K562 (cell line): ENCODE measurements around the gene APOL3. TPM values are rescaled to one million over a fixed set of nuclear protein-coding genes. Genes with fewer than 3 reads are reported as not detected.

Experiments
- ATAC-seq: fragments of 200-7000 bp; cut with Tn5 transposase; 3 replicates; pipeline ENCODE4 v1.9.1; 2020; ENCODE audit warnings: moderate library complexity
- BruUV-seq: library from RNA; stranded (reverse); fragments of 400-500 nt; replicated peaks from 2 replicates; lab custom pipeline; 2021; lab: Mats Ljungman, UMichigan
- CTCF ChIA-PET: fragments of 300-600 bp; formaldehyde crosslinking; extraction: SDS; loops from one replicate; lab custom pipeline; 2021; ENCODE audit warnings: low intra/inter-chr PET ratio; lab: Yijun Ruan, JAX
- POLR2A ChIA-PET: fragments of 300-600, 350-650 bp; sonication (Branson Sonifier 250); formaldehyde crosslinking; extraction: SDS; loops from one replicate; lab custom pipeline; 2021; ENCODE audit warnings: antibody characterized with exemption, inconsistent platforms; lab: Yijun Ruan, JAX
- DNase-seq, 4 experiments: peaks; one replicate each; pipeline versions ENCODE4 v3.0.0 to v3.0.0-alpha.2; 2011 to 2018; ENCODE audit warnings: low spot score in 3 of 4, mixed read lengths in 3 of 4; ENCODE audit errors: extremely low read depth in 1 of 4
- FAIRE-seq: peaks from 2 replicates; lab custom pipeline; 2011; peaks lifted over from hg19 to GRCh38; lab: Jason Lieb, UNC
- H2AFZ ChIP-seq: 2 replicates; pipeline ENCODE4 v1.6.0; 2011; ENCODE audit warnings: low read depth, low read length, control low read depth, inconsistent platforms
- H3K27ac ChIP-seq: fragments of 200-600 bp; 3 replicates; pipeline ENCODE4 v1.8.0; 2011; ENCODE audit warnings: low read depth, mild to moderate bottlenecking, control low read depth, inconsistent platforms, low read length, moderate library complexity, mixed read lengths; ENCODE audit errors: extremely low read depth
- H3K27me3 ChIP-seq, 2 experiments: fragments of 300-600 bp in 1 of 2; 2 replicates in 1 of 2; 3 replicates in 1 of 2; pipeline versions ENCODE4 v1.6.0 to v1.8.0; 2011; ENCODE audit warnings: inconsistent platforms in 2 of 2, low read length in 2 of 2, mild to moderate bottlenecking in 1 of 2, mixed read lengths in 1 of 2, moderate library complexity in 1 of 2; ENCODE audit not compliant: control insufficient read depth in 2 of 2, insufficient read depth in 2 of 2
- H3K36me3 ChIP-seq: fragments of 300-600 bp; 3 replicates; pipeline ENCODE4 v1.8.0; 2011; ENCODE audit warnings: mild to moderate bottlenecking, low read length, inconsistent platforms; ENCODE audit not compliant: control insufficient read depth, insufficient read depth
- H3K4me1 ChIP-seq, 2 experiments: fragments of 200-600 bp in 1 of 2; replicated peaks in 1 of 2; 2 replicates in 1 of 2; 3 replicates in 1 of 2; pipeline versions ENCODE4 v1.5.1 to v1.8.0; 2011; ENCODE audit warnings: inconsistent platforms in 2 of 2, low read length in 2 of 2, mild to moderate bottlenecking in 1 of 2, mixed read lengths in 1 of 2, moderate library complexity in 1 of 2; ENCODE audit not compliant: control insufficient read depth in 2 of 2, insufficient read depth in 2 of 2
- H3K4me2 ChIP-seq: 2 replicates; pipeline ENCODE4 v1.6.1; 2011; ENCODE audit warnings: low read length, control low read depth, inconsistent platforms, mixed read lengths; ENCODE audit not compliant: insufficient read depth
- H3K4me3 ChIP-seq: fragments of 200-600 bp; sonication (generic), shearing (Covaris generic); 2 replicates; pipeline ENCODE4 v1.5.1; 2016; ENCODE audit warnings: control low read depth, inconsistent platforms
- H3K79me2 ChIP-seq: fragments of 200-600 bp; 3 replicates; pipeline ENCODE4 v1.8.0; 2011; ENCODE audit warnings: low read length, inconsistent platforms; ENCODE audit not compliant: control insufficient read depth, insufficient read depth
- H3K9ac ChIP-seq, 2 experiments: 2 replicates each; pipeline versions ENCODE4 v1.6.0 to v1.6.1; 2011; ENCODE audit warnings: low read depth in 2 of 2, low read length in 2 of 2, control low read depth in 1 of 2, inconsistent platforms in 1 of 2, mild to moderate bottlenecking in 1 of 2, mixed read lengths in 1 of 2; ENCODE audit not compliant: insufficient read depth in 1 of 2
- H3K9me1 ChIP-seq: one replicate; pipeline ENCODE4 v1.6.0; 2011; ENCODE audit warnings: inconsistent platforms, mild to moderate bottlenecking, low read length, moderate library complexity; ENCODE audit not compliant: control insufficient read depth, insufficient read depth
- H3K9me3 ChIP-seq: replicated peaks from 2 replicates; pipeline ENCODE4 v1.5.1; 2011; ENCODE audit warnings: low read depth, low read length, inconsistent platforms; ENCODE audit not compliant: control insufficient read depth, insufficient read depth
- H4K20me1 ChIP-seq: replicated peaks from 2 replicates; pipeline ENCODE4 v1.6.1; 2011; ENCODE audit warnings: low read length, inconsistent platforms, mixed read lengths; ENCODE audit not compliant: control insufficient read depth, insufficient read depth
- TEAD1 ChIP-seq, 2 experiments: fragments of 450-650 bp in 1 of 2; sonication (generic) in 1 of 2; formaldehyde crosslinking; IDR thresholded peaks; 2 replicates each; pipeline versions ENCODE4 v1.4.0 to v1.8.0; 2020 to 2022; ENCODE audit warnings: mild to moderate bottlenecking in 2 of 2, missing genetic modification reagents in 1 of 2
- ZNF12 ChIP-seq: sonication (generic); formaldehyde crosslinking; IDR thresholded peaks from 2 replicates; pipeline ENCODE4 v1.4.0; 2020; ENCODE audit warnings: mild to moderate bottlenecking, missing genetic modification reagents
- ZNF280B ChIP-seq: fragments of 250-450 bp; sonication (Bioruptor Pico); IDR thresholded peaks from 2 replicates; pipeline ENCODE4 v1.5.1; 2021; ENCODE audit warnings: mild to moderate bottlenecking
- ZNF696 ChIP-seq: fragments of 250-450 bp; sonication (Bioruptor Pico); conservative IDR thresholded peaks from 2 replicates; pipeline ENCODE4 v1.4.0; 2020; ENCODE audit warnings: mild to moderate bottlenecking, moderate library complexity
- WGBS: fragments of 100-300 bp; shearing (Covaris generic); methylation state at CpG from one replicate; pipeline ENCODE4 v1.1.6; 2016; ENCODE audit warnings: low coverage, mixed read lengths; ENCODE audit not compliant: insufficient coverage; ENCODE audit errors: missing lambda C conversion rate; 5-methylcytosine and 5-hydroxymethylcytosine counted together
- in situ Hi-C: fragments of 300-500 bp; cut with MboI; formaldehyde crosslinking; loops from 4 replicates; pipeline ENCODE4 v1.15.0; 2018; ENCODE audit warnings: inconsistent platforms, mixed read lengths
- intact Hi-C: fragments of 100-400 bp; cut with micrococcal nuclease; formaldehyde crosslinking; loops from 2 replicates; pipeline ENCODE4 v1.14.2; 2022
- polyA plus RNA-seq, 8 experiments: library from polyadenylated mRNA; depleted of rRNA in 4 of 8; stranded (reverse) in 5 of 8; unstranded in 3 of 8; fragments of >200 nt; fragmentation: Nextera tagmentation in 2 of 8; fragmentation: Illumina TruSeq in 1 of 8; extraction: Ambion mirVana in 2 of 8; extraction: Trizol in 1 of 8; gene quantifications; 2 replicates each; pipeline versions ENCODE4 v1.2.1 to v1.2.3, GENCODE V29; 2011 to 2014; ENCODE audit warnings: inconsistent platforms in 1 of 8, missing spikeins in 1 of 8
- total RNA-seq, 7 experiments: library from RNA; depleted of rRNA in 6 of 7; stranded (reverse); fragments of >200 nt in 6 of 7; fragmentation: Illumina TruSeq in 2 of 7; extraction: Trizol in 2 of 7; gene quantifications; 2 replicates each; pipeline versions ENCODE4 v1.2.1 to v1.2.3, GENCODE V29; 2011 to 2021; ENCODE audit warnings: low replicate concordance in 1 of 7

Gene APOL3
- total and polyA plus RNA-seq, 9 of the 15 experiments (the other 6 are each of a cell fraction or from before 2014, with no cell fraction given): 0.25 to 1.1 (median 0.56) TPM; not detected in 1

DNA sequence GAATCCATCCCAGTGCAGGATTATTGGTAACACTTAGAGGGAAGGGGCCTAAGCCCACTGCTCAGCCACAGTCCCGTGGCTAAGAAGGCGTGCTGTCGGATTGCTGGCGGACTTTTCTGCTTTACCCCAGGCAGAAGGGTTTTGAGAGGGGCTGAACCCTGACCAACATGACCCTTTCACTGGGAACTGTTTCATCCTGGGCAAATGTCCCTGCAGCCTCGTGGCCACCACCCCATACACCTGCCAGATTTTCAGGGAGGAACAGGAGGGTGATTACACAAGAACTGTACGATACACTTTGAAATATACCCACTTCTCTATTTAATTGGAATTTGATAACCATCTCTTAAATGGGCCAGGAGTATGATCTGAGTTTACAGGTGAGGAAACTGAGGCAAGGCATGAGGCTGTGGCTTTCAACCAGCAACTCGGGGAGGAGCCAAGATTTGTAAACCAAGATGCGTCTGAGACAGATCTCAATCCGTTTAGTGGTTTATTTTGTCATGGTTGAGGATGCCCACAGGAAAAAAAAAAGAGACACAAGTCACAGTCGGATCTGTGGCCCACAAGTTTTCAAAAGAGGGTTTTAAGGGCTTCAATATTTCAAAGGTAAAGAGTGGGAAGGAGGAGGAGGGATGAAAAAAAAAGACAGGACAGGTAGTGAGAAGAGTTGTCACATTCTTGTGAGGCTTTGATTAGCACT is 6.1 kb upstream of the APOL3 start:
- H3K9me3 ChIP-seq: no peaks in the 10 kb centered on the region
- H3K4me2 ChIP-seq: no peak overlapping the region
- H2AFZ ChIP-seq: no peak overlapping the region
- no peaks in the 10 kb centered on the region for H3K27me3 ChIP-seq
- H3K27ac ChIP-seq: no peak overlapping the region
- ChIA-PET CTCF (no interaction called here), POLR2A (no interaction called here)
- H3K4me3 ChIP-seq: no peak overlapping the region
- no peak for TF ChIP-seq ZNF280B (CRISPR knock-in tag)
- no peak for TF ChIP-seq ZNF12 (CRISPR knock-in tag)
- TF ChIP-seq ZNF696: no peak
- no peak for TF ChIP-seq TEAD1 (CRISPR knock-in tag; IDR thresholded peaks at IDR 0.05)
- DNase-seq: no peak
- ATAC-seq: no peak
- intact Hi-C loops (no loop called here), in situ Hi-C loops (no loop called here)
- H3K36me3 ChIP-seq: no peaks in the 10 kb centered on the region
- H3K4me1 ChIP-seq: no peaks in the 10 kb centered on the region
- H4K20me1 ChIP-seq: no peaks in the 10 kb centered on the region
- BruUV-seq: no TSS peak
- H3K9ac ChIP-seq: no peak overlapping the region
- no peak for FAIRE-seq
- H3K79me2 ChIP-seq: no peaks in the 10 kb centered on the region
- 19% methylated on average over 9 of the region's 10 CpGs for WGBS
- H3K9me1 ChIP-seq: no peaks in the 10 kb centered on the region
